NCI-H2081 (cell line): Measurements from ENCODE around the gene EBF3.

Experiments used
- DNase-seq, 2 experiments: peaks; one replicate each; lab custom pipeline; 2025; lab: John Stamatoyannopoulos, UW

EBF3 gene

GRCh38 chr10:129833994-129834739, 129.9 kb downstream of the EBF3 start:
- no peak for DNase-seq

- no peak for DNase-seq
Measured at GRCh38 chr10:129833468-129833950, 130.6 kb downstream of the EBF3 start.

GRCh38 chr10:129832573-129833467, 131.3 kb downstream of the EBF3 start:
- no peak for DNase-seq

- no peak for DNase-seq
Measured at GRCh38 chr10:129831150-129831549, 132.9 kb downstream of the EBF3 start.

GRCh38 chr10:129825826-129826225, 138.2 kb downstream of the EBF3 start:
- no peak for DNase-seq

- DNase-seq: no peak
Measured at GRCh38 chr10:129825221-129825620, 138.9 kb downstream of the EBF3 start.

- no peak for DNase-seq
Measured at GRCh38 chr10:129820451-129820850, 143.6 kb downstream of the EBF3 start.

- no peak for DNase-seq
Measured at GRCh38 chr10:129816656-129817045, 147.4 kb downstream of the EBF3 start.

- no peak for DNase-seq
Measured at GRCh38 chr10:129815898-129816655, 148.0 kb downstream of the EBF3 start.

GRCh38 chr10:129814681-129815646, 149.1 kb downstream of the EBF3 start:
- no peak for DNase-seq

- DNase-seq: no peak
Measured at GRCh38 chr10:129812398-129812797, 151.7 kb downstream of the EBF3 start.

- DNase-seq: no peak
Measured at GRCh38 chr10:129811208-129811607, 152.9 kb downstream of the EBF3 start.

- no peak for DNase-seq
Measured at GRCh38 chr10:129809841-129810240, 154.2 kb downstream of the EBF3 start.

- DNase-seq: no peak
Measured at GRCh38 chr10:129809431-129809830, 154.6 kb downstream of the EBF3 start.

- DNase-seq: no peak
Measured at GRCh38 chr10:129808092-129808983, 155.7 kb downstream of the EBF3 start.

GRCh38 chr10:129807211-129807610, 156.9 kb downstream of the EBF3 start:
- DNase-seq: no peak

GRCh38 chr10:129800796-129801340, 163.2 kb downstream of the EBF3 start:
- DNase-seq: no peak

- no peak for DNase-seq
Measured at GRCh38 chr10:129799942-129800341, 164.1 kb downstream of the EBF3 start.

GRCh38 chr10:129796710-129797420, 167.2 kb downstream of the EBF3 start:
- no peak for DNase-seq
